H9 (cell line): ENCODE results near the gene DPCD. TPM values are rescaled to one million over a fixed set of nuclear protein-coding genes. Genes with fewer than 3 reads are reported as not detected.

Experiments
- DNase-seq: peaks from one replicate; pipeline ENCODE4 v3.0.0-alpha.2; 2017
- H2AFZ ChIP-seq: one replicate; pipeline ENCODE4 v1.6.1; 2013; ENCODE audit warnings: mild to moderate bottlenecking, low read length, control low read depth, moderate library complexity
- H2AK5ac ChIP-seq: 2 replicates; pipeline ENCODE4 v1.6.1; 2013; ENCODE audit warnings: low read length, control low read depth, mixed read lengths; ENCODE audit not compliant: insufficient read length
- H2BK120ac ChIP-seq: one replicate; pipeline ENCODE4 v1.6.1; 2013; ENCODE audit warnings: low read depth, mild to moderate bottlenecking, low read length, control low read depth, inconsistent platforms; ENCODE audit not compliant: poor library complexity, severe bottlenecking
- H2BK12ac ChIP-seq: 2 replicates; pipeline ENCODE4 v1.6.1; 2013; ENCODE audit warnings: low read length, control low read depth, mixed read lengths, low read depth; ENCODE audit not compliant: insufficient read length
- H2BK15ac ChIP-seq: 2 replicates; pipeline ENCODE4 v1.6.1; 2013; ENCODE audit warnings: low read depth, low read length, control low read depth
- H2BK20ac ChIP-seq: one replicate; pipeline ENCODE4 v1.6.1; 2013; ENCODE audit warnings: low read depth, mild to moderate bottlenecking, low read length, control low read depth, inconsistent platforms; ENCODE audit not compliant: poor library complexity, severe bottlenecking
- H2BK5ac ChIP-seq: 2 replicates; pipeline ENCODE4 v1.6.1; 2013; ENCODE audit warnings: low read length, control low read depth, mixed read lengths; ENCODE audit not compliant: insufficient read length
- H3K14ac ChIP-seq: 2 replicates; pipeline ENCODE4 v1.6.1; 2013; ENCODE audit warnings: low read length, control low read depth; ENCODE audit not compliant: insufficient read depth
- H3K18ac ChIP-seq: 2 replicates; pipeline ENCODE4 v1.6.1; 2013; ENCODE audit warnings: low read depth, mild to moderate bottlenecking, mixed read lengths, low read length, control low read depth; ENCODE audit not compliant: insufficient read length
- H3K23ac ChIP-seq: 2 replicates; pipeline ENCODE4 v1.6.1; 2013; ENCODE audit warnings: low read length, control low read depth, mixed read lengths, low read depth; ENCODE audit not compliant: insufficient read length
- H3K23me2 ChIP-seq: 2 replicates; pipeline ENCODE4 v1.6.1; 2013; ENCODE audit warnings: low read depth, mild to moderate bottlenecking, mixed read lengths, low read length, control low read depth; ENCODE audit not compliant: insufficient read length, poor library complexity, severe bottlenecking
- H3K27ac ChIP-seq: 2 replicates; pipeline ENCODE4 v1.5.1; 2013; ENCODE audit warnings: low read length, control low read depth, mixed read lengths, low read depth; ENCODE audit not compliant: insufficient read length
- H3K27me3 ChIP-seq: 2 replicates; pipeline ENCODE4 v1.6.1; 2013; ENCODE audit warnings: low read length, control low read depth, inconsistent platforms; ENCODE audit not compliant: insufficient read depth
- H3K4ac ChIP-seq: 2 replicates; pipeline ENCODE4 v1.6.1; 2013; ENCODE audit warnings: low read depth, mild to moderate bottlenecking, control low read depth, inconsistent platforms, low read length, moderate library complexity
- H3K4me1 ChIP-seq: 2 replicates; pipeline ENCODE4 v1.6.1; 2013; ENCODE audit warnings: low read length, control low read depth, inconsistent platforms; ENCODE audit not compliant: insufficient read depth
- H3K4me2 ChIP-seq: 2 replicates; pipeline ENCODE4 v1.6.1; 2013; ENCODE audit warnings: low read length, control low read depth, mixed read lengths; ENCODE audit not compliant: insufficient read length, insufficient read depth
- H3K56ac ChIP-seq: 2 replicates; pipeline ENCODE4 v1.6.1; 2013; ENCODE audit warnings: low read depth, mild to moderate bottlenecking, mixed read lengths, low read length, control low read depth; ENCODE audit not compliant: insufficient read length
- H3K79me1 ChIP-seq: 2 replicates; pipeline ENCODE4 v1.6.1; 2013; ENCODE audit warnings: low read depth, mild to moderate bottlenecking, moderate library complexity, low read length, control low read depth, inconsistent platforms; ENCODE audit not compliant: insufficient read depth, poor library complexity, severe bottlenecking
- H3K79me2 ChIP-seq: 2 replicates; pipeline ENCODE4 v1.6.1; 2013; ENCODE audit warnings: low read length, control low read depth, inconsistent platforms; ENCODE audit not compliant: insufficient read depth
- H3K9ac ChIP-seq: 2 replicates; pipeline ENCODE4 v1.6.1; 2013; ENCODE audit warnings: low read length, control low read depth, mixed read lengths; ENCODE audit not compliant: insufficient read length; ENCODE audit errors: extremely low read depth
- H3K9me3 ChIP-seq: one replicate; pipeline ENCODE4 v1.6.1; 2013; ENCODE audit warnings: low read depth, low read length, inconsistent platforms; ENCODE audit not compliant: control insufficient read depth
- H3T11ph ChIP-seq: one replicate; pipeline ENCODE4 v1.6.1; 2013; ENCODE audit warnings: mild to moderate bottlenecking, low read length, control low read depth, inconsistent platforms
- H4K20me1 ChIP-seq: one replicate; pipeline ENCODE4 v1.6.1; 2013; ENCODE audit not compliant: control insufficient read depth, insufficient read length, insufficient read depth
- H4K5ac ChIP-seq: 2 replicates; pipeline ENCODE4 v1.6.1; 2013; ENCODE audit warnings: low read depth, mild to moderate bottlenecking, mixed read lengths, low read length, control low read depth; ENCODE audit not compliant: insufficient read length
- H4K8ac ChIP-seq: replicated peaks from 2 replicates; pipeline ENCODE4 v1.6.1; 2013; ENCODE audit warnings: low read length, control low read depth, mixed read lengths, low read depth; ENCODE audit not compliant: insufficient read length
- H4K91ac ChIP-seq: 2 replicates; pipeline ENCODE4 v1.6.1; 2013; ENCODE audit warnings: low read depth, mild to moderate bottlenecking, moderate library complexity, mixed read lengths, low read length, control low read depth; ENCODE audit not compliant: insufficient read length
- H3K27ac Mint-ChIP-seq, 3 experiments: 2 replicates in 2 of 3; 3 replicates in 1 of 3; pipeline ENCODE4 v1.8.0; 2020 to 2021; ENCODE audit warnings: mixed read lengths in 3 of 3, mild to moderate bottlenecking in 1 of 3, moderate library complexity in 1 of 3
- H3K27me3 Mint-ChIP-seq: 2 replicates; pipeline ENCODE4 v1.8.0; 2021; ENCODE audit warnings: low read depth, mild to moderate bottlenecking, moderate library complexity, mixed read lengths
- H3K36me3 Mint-ChIP-seq, 3 experiments: 2 replicates in 2 of 3; 3 replicates in 1 of 3; pipeline ENCODE4 v1.8.0; 2020 to 2021; ENCODE audit warnings: low read depth in 3 of 3, mixed read lengths in 3 of 3; ENCODE audit not compliant: insufficient read depth in 1 of 3
- H3K4me1 Mint-ChIP-seq, 2 experiments: 2 replicates each; pipeline ENCODE4 v1.8.0; 2020; ENCODE audit warnings: mixed read lengths in 2 of 2
- H3K4me3 Mint-ChIP-seq, 2 experiments: 2 replicates in 1 of 2; 3 replicates in 1 of 2; pipeline ENCODE4 v1.8.0; 2020 to 2021; ENCODE audit warnings: mild to moderate bottlenecking in 2 of 2, mixed read lengths in 2 of 2, moderate library complexity in 1 of 2
- H3K9me3 Mint-ChIP-seq, 2 experiments: 2 replicates in 1 of 2; 3 replicates in 1 of 2; pipeline ENCODE4 v1.8.0; 2020; ENCODE audit warnings: mild to moderate bottlenecking in 2 of 2, mixed read lengths in 2 of 2, moderate library complexity in 1 of 2
- WGBS: extraction: QIAGEN DNeasy Blood & Tissue Kit; methylation state at CpG from one replicate; pipeline ENCODE4 v1.1.7; 2013; ENCODE audit warnings: missing lambda C conversion rate, low lambda C conversion rate, mixed read lengths; ENCODE audit not compliant: insufficient read length; ENCODE audit errors: extremely low coverage; 5-methylcytosine and 5-hydroxymethylcytosine counted together
- microRNA-seq: library from miRNA; unstranded; fragments of <30 nt; microRNA quantifications from one replicate; pipeline ENCODE4, GENCODE V29; 2020; ENCODE audit warnings: borderline microRNAs expressed
- total RNA-seq: library from RNA; stranded (reverse); gene quantifications from 2 replicates; pipeline ENCODE4 v1.2.1, GENCODE V29; 2021
- TF ChIP-seq, protein P1 (sequence below): fragments of 200-600 bp; sonication (generic); conservative IDR thresholded peaks from 3 replicates; pipeline ENCODE4 v1.8.0; 2021; ENCODE audit warnings: antibody characterized with exemption, mild to moderate bottlenecking

DPCD gene
- total RNA-seq, 1 experiment from 2014 or later: 21.8 TPM

- no peak overlapping the region for H2AFZ ChIP-seq
- no peak overlapping the region for H2BK5ac ChIP-seq
- H3K27ac Mint-ChIP-seq: no peak overlapping the region
- H3K9me3 Mint-ChIP-seq: no peaks in the 10 kb centered on the region
- no peaks in the 10 kb centered on the region for H3K79me2 ChIP-seq
- no peak overlapping the region for H3K27ac ChIP-seq
- no peak overlapping the region for H2BK20ac ChIP-seq
- H3K79me1 ChIP-seq: no peaks in the 10 kb centered on the region
- H3T11ph ChIP-seq: no peak overlapping the region
- H2AK5ac ChIP-seq: no peak overlapping the region
- H3K4me3 Mint-ChIP-seq: no peak overlapping the region
- no peak overlapping the region for H4K8ac ChIP-seq
- no CpG with 5 or more reads among the region's 5 CpGs for WGBS
- no peak overlapping the region for H2BK15ac ChIP-seq
- H3K4me1 Mint-ChIP-seq: peaks cover 22 to 36% of the 10 kb centered on the region in 2 experiments
- no peak overlapping the region for H3K9ac ChIP-seq
- TF ChIP-seq, protein P1, sequence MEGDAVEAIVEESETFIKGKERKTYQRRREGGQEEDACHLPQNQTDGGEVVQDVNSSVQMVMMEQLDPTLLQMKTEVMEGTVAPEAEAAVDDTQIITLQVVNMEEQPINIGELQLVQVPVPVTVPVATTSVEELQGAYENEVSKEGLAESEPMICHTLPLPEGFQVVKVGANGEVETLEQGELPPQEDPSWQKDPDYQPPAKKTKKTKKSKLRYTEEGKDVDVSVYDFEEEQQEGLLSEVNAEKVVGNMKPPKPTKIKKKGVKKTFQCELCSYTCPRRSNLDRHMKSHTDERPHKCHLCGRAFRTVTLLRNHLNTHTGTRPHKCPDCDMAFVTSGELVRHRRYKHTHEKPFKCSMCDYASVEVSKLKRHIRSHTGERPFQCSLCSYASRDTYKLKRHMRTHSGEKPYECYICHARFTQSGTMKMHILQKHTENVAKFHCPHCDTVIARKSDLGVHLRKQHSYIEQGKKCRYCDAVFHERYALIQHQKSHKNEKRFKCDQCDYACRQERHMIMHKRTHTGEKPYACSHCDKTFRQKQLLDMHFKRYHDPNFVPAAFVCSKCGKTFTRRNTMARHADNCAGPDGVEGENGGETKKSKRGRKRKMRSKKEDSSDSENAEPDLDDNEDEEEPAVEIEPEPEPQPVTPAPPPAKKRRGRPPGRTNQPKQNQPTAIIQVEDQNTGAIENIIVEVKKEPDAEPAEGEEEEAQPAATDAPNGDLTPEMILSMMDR: no peak
- H3K14ac ChIP-seq: no peak overlapping the region
- H4K91ac ChIP-seq: no peak overlapping the region
- H3K4me1 ChIP-seq: peaks cover 5% of the 10 kb centered on the region; the same call in 1 of the 2 replicates
- H3K9me3 ChIP-seq: no peaks in the 10 kb centered on the region
- H3K56ac ChIP-seq: no peak overlapping the region
- no peak overlapping the region for H2BK120ac ChIP-seq
- H3K18ac ChIP-seq: no peak overlapping the region
- H3K36me3 Mint-ChIP-seq: peaks cover 2 to 26% (median 24%) of the 10 kb centered on the region in 3 experiments; a peak in 6 of 7 replicates
- H3K27me3 ChIP-seq: no peaks in the 10 kb centered on the region
- no peak overlapping the region for H4K5ac ChIP-seq
- no peaks in the 10 kb centered on the region for H3K23me2 ChIP-seq
- no peak for DNase-seq
- no peaks in the 10 kb centered on the region for H3K27me3 Mint-ChIP-seq
- H3K4me2 ChIP-seq: no peak overlapping the region
- no peaks in the 10 kb centered on the region for H4K20me1 ChIP-seq
- H3K4ac ChIP-seq: no peak overlapping the region
- H3K23ac ChIP-seq: no peak overlapping the region
- no peak overlapping the region for H2BK12ac ChIP-seq
These were observed 70.9 kb downstream of the DPCD start for GRCh38 chr10:101658975-101659374.

Small RNA genes lying within 50 kb of the gene (microRNA-seq; reads per million reads assigned to microRNA genes)
- gene MIR3158-1 (not detected), gene MIR3158-2 (not detected)

Other genes starting within 250 kb of the DPCD start
- gene BTRC, start 234.2 kb upstream of the DPCD start, total RNA-seq: 20.9 and 24.2 TPM in 2 replicates
- 30.4 and 30.8 TPM in 2 replicates for gene POLL, start 64 bp upstream of the DPCD start, total RNA-seq
- 40.6 and 41.6 TPM in 2 replicates for gene FBXW4, start 106.8 kb downstream of the DPCD start, total RNA-seq
- gene FGF8, start 187.8 kb downstream of the DPCD start, total RNA-seq: 14.3 and 20.2 TPM in 2 replicates
- gene NPM3, start 195.1 kb downstream of the DPCD start, total RNA-seq: 133 and 139 TPM in 2 replicates
- gene OGA, start 230.1 kb downstream of the DPCD start, total RNA-seq: 120 and 125 TPM in 2 replicates